GM21619 (cell line): ENCODE results near the gene HABP4.

Source experiments
- ATAC-seq: cut with Tn5 transposase; IDR thresholded peaks from one replicate; pipeline ENCODE4 v1.9.1; 2021; ENCODE audit not compliant: unreplicated experiment

The HABP4 gene

DNA sequence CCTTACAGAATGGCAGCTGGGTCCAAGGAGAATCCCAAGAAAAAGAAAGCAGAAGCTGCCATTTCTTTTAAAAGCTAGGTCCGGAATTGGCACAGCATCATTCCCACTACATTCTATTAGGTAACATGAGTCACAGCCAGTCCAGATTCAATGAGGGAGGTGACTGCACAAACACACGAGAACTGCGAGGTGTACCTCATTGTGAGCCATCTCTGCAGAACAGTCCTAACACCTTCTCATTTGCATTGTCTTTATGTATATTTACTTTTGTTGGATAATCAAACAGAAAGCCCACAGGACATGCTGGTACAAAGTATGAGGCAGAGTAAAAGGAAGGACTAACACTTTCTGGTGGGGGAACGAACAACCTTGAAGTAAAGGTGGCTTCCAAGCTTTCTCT is 14.6 kb upstream of the HABP4 start:
- no peak for ATAC-seq

DNA sequence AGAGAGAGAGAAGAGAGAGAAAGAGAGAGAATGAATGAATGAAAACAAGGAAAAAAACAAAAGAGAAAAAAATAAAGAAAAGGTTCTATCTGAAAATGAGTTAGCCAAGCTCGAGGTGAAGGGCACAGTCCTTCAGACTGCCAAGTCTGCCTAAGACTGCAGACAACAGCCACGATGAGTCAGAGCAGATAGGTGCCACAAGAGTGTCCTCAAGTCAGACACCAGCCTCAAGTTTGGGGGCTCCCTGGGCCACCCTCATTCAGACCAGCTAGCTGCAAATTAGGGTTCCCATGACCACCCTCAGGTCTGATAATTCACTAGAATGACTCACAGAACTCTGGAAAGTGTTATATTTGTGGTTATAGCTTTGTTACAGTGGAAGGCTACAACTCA is 13.9 kb upstream of the HABP4 start:
- no peak for ATAC-seq

DNA sequence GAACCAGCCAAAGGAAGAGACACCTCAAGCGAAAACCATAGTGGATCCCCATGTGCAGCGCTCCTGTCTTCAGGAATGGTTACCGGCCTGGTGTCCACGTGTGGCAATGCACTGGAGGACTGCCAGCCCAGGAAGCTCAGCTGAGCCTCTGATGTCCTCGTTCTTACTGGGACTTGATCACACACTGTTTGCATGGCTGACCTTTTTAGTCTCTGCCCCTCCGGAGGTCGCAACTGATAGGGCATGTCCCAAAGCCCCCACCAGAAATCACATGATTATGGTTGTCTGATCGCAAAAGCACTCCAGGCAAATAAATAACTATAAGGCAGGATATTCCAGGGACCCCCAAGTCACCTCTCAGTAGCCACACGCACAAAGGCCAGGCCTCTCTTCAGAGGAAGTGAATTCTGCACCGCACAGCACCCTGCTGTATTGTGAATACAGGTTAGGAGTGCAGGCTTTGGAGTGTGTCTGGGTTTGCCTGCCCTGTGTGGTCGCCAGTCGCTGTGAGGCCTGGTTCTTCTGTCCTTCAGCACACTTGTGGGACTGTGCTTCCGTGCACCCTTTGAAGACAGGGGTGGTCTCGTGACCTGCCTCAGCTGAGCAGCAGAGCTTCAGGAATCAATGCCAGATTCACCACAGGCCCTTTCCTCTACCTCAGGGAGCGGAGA is 13.4 kb upstream of the HABP4 start:
- no peak for ATAC-seq

DNA sequence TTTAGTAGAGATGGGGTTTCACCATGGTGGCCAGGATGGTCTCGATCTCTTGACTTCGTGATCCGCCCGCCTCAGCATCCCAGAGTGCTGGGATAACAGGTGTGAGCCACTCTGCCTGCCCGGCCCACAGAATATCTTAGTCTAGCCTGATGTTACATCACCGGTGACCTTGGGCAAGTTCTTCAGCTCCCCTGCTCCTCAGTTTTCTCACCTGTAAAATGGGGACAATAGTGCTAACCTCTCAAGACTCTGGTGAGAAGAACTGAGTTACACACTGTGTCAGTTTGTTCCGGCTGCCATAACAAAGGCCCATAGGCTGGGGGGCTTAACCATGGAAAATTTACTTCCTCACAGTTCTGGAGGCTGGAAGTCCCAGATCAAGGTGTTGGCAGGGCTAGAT is 12.5 kb upstream of the HABP4 start:
- ATAC-seq: no peak

DNA sequence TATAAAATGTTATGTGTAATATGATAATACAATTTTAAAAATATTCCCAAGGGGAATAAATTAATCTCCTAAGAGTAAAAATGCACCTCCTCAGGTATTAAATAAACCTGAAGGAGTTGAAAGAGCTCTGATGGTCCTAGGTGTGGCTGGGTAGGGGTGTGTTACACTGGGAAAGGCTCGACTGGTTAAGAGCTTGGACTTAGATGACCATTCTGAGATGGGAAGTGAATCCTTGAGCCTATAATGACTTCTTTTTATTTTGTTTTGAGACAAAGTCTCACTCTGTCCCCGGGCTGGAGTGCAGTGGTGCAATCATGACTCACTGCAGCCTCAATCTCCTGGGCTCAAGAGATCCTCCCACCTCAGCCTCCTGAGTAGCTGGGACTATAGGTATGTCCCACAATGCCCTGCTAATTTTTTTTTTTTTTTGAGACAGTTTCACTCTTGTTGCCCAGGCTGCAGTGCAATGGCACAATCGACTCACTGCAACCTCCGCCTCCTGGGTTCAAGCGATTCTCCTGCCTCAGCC is 9.2 kb upstream of the HABP4 start:
- ATAC-seq: no peak

DNA sequence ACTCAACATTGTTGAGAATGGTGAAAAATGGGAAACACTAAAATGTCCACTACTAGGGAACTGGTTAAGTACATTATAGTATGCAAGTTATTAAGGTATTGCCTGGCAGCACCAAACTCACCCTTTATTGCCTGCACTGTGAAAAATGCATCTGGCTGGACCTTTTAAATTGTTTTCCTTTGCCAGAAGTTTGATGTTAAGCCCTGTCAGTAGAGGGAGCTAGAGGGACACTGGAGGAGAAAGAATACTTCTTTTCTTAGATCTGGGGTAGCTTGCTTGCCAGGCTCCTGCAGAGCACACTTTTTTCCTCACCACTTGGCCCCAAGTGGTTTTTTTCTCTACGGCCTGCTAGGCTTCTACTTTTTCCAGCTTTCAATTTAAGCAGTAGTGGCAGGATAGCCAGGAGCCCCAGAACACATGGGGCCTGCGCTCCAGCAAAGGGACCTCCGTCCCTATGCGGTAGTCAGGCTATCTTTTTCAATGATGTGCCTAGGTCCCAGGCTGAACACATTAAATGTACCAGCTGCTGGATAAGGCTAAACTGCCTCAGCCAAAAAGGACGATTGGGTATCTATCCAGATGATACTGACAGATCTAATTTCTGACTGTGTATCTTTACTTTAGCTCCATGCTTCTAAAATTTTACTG is 8.0 kb upstream of the HABP4 start:
- ATAC-seq: no peak

DNA sequence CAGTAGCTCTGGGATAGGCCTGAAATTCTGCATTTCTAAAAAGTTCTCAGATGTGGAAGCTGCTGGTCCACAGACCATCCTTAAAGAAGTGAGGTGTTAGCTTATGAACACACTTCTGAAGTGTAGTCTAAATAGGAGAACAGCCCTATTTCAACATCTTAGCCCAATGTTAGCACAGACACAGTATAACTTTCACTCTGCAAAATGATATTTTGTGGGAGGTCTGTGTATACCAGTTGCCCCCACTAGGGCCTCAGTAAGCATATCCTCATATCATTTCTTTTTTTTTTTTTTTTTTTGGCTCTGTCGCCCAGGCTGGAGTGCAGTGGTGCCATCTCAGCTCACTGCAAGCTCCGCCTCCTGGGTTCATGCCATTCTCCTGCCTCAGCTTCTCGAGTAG is 7.5 kb upstream of the HABP4 start:
- no peak for ATAC-seq

DNA sequence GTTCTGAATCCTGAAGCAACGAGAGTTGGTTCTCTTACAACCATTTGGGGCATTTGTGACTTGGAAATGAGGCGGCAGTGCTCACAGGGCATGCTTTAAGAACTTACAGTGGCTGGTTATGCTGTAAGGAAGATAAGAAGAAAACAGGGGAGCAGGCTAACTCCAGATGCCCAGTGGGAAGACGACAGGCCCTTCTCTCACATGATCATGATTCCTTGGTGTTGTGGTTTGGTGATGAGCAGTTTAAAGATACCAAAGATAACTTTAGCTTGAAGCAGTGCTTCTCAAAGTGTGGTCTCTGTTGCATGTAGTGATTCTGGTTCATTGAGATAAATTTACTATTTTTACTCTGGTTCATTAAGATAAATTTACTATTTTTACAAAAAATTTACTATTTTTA is 2.6 kb upstream of the HABP4 start:
- ATAC-seq: no peak

DNA sequence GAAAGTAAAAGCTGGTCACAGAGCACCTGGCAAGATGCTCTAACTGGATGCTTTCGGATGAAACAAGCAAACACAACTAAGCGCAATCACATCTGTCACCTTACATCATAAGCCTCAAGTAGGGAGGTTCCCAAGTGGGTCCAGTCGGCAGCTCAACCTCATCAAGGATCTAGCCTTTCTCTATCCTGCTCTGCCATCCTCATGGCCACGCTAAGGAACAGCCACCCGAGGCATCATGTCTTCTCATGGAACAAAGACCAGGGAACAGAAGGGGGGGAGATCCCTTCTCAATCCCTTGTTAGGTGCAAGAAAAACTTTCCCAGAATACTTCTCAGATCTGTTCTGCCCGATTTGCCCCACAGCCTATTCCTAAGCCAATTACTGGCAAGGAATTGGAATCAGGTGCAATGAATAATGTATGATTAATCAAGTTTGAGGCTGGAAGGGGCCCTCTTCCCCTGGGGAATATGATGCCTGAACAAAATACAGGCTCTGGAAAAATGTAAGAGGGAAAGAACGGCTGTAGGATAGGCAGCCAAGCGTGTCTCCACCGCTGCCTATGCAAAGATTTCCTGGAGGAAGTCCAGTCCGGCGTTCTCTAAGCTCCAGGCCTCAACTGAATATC is 1.3 kb upstream of the HABP4 start:
- ATAC-seq: no peak

DNA sequence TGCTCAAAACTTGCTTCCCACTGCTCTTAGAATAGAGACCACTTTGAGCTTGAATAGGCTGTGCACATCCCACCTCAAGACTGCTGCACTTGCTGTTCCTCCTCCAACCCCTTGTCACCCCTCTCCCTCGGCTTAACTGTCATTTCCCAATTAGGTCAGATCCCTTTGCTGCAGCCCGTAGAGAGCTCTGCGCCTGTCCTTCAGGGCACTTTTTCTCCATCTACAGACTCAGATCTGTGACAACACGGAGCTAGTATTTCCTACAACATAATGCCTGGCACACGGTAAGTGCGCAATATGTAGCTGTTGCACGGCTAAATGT is 485 bp upstream of the HABP4 start:
- ATAC-seq: peak; percentile 20

DNA sequence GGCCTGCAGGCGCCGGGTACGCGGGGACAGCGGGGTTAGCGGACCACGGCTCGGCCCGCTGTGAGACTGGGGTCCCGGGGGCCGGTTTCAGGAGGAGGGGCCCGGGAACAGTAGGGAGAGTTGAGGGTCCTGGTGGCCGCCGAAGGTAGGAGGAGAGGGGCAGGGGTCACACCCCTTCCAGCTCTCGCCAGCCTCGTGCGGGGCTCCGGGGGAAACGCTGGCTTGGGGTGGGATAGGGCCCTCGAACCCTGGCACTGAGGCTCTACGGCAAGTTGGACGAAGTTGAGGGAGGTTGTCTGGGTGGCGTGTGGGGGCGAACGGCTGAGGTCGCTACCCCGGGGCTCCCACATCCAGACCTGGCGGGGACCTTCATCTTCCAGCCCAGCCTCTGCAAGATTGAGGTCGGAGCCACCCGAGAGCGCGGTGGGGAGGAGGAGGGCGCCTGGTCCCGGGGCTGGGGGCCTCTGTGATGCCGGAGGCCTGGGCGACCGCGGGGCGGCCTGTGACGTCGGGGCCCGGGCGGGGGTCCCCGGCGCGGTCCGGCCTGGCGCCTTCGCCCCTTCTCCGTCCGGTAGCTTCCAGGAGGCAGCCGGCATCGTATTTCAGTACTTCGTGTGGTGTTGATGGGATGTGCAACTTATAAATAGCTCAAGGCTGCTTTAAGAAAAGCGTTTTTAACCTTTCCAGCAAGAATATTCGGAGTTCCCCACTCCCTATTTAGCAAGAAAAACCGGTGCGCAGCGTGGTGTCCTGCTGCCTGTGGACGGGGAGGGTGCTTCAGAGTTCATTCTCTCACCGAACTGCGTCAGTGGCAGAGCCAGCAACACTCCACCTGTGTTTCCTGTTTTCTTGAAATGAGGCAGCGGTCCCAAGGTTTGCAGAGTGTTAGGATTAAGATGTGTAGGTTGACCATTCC is 902 bp downstream of the HABP4 start:
- ATAC-seq: no peak

DNA sequence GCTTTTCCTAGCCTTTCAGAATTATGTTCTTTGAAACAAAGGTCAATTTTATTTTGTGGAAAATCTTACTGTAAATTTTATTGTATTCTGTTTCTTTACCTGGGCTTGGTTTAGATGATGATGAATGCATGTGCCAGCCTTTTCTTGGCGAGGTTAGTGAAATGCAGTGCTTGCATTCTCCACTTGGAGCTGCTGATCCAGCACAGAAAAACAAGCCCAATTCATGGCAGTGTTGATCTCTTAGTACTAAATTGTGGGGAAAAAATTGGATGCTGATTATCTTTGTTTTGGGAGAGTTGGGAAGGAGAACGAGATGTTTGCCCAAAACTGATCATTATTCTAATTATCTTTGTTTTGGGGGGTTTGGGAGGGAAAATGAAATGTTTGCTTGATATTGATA is 3.7 kb downstream of the HABP4 start:
- ATAC-seq: no peak

DNA sequence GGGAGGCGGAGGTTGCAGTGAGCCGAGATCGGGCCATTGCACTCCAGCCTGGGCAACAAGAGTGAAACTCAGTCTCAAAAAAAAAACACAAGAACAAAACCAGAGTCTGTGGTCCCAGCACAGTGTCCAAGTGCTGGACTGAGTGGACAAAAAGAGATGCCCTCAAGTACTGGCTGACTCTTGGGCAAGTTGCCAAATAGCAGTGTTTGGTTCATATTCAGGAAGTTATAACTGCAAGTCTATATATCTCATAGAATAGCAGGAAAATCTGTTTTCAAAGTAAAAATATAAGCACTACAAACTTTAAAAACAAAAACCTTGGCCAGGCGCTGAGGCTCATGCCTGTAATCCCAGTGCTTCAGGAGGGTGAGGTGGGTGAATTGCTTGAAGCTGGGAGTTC is 7.3 kb downstream of the HABP4 start:
- no peak for ATAC-seq

DNA sequence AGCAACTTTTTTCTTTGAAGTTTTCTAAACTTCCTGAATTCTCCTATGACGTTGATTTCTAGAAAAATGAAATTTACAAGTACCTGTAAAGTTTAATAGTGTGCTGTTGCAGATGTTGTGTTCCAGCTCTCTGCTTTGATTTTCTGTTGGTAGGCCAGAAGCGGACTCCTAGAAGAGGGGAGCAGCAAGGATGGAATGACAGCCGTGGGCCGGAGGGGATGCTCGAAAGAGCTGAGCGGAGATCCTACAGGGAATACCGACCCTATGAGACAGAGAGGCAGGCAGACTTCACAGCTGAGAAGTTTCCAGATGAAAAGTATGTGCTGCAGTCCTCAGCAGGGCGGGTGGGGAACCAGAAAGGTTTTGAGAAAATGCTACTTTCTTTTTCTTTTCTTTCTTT is 8.3 kb downstream of the HABP4 start:
- no peak for ATAC-seq

DNA sequence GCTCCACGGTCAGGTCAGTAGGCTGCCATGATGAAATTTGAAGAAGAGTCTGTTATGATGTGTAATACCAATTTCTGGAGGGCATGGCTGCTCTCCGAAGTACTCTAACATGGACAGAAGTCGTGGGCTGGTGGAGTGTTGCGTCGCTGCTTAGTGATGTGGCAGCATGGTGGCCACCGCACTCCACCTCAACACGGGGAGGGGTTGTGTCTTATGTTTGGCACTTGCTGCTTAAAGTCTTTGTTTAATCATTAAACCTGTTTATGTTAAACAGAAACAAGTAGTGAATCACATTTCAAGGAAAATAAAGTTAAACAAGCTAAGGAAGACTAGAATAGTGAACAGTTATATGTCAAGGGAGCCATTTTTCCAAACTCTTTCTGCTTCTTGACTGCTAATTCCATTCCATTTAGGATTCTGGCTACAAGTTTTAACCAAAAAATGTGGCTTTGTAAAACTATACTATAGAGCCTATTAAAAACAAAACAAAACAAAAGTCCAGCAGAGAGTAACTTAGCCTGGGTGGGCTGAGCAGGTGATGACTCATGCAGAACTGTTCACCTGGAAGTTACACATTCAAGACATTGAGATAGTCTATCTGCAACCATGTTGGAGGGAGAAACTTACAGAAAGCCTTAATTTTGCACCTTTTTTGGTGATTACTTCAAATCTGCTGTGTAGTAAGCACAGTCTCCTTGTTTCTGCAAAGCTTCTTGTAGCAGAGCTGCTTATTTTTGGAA is 9.5 kb downstream of the HABP4 start:
- no peak for ATAC-seq

DNA sequence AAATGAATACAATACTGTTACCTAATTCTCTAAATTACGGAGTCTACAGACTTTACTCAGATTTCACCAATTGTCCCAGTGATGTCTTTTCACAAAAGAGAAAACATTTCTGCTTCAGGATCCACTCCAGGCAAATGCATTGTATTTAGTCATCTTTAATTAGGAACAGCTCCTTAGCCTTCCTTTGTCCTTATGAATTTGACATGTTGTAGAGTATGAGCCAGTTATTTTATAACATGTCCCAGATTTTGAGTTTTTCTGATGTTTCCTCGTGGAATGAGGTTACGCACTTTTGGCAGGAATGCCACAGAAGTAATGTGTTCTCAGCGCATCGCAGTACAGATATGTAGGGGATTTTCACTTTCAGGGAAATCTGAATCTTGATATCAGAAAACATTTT is 10.5 kb downstream of the HABP4 start:
- no peak for ATAC-seq

DNA sequence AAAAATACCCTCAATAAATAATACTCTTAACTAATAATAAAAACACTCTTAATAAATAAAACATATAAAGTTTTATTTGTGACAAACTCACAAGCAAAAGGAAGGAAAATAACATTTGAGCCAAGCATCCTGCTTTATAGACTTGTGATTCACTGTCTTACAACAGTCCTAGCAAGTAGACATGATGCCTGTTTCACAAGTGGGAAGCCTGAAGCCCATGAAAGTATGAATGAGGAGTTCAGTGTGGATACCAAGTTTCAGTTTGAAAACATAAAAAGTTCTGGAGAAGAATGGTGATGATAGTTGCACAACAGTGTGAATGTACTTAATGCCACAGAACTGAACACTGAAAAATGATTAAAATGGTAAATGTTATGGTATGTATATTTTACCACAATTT is 10.9 kb downstream of the HABP4 start:
- ATAC-seq: no peak

DNA sequence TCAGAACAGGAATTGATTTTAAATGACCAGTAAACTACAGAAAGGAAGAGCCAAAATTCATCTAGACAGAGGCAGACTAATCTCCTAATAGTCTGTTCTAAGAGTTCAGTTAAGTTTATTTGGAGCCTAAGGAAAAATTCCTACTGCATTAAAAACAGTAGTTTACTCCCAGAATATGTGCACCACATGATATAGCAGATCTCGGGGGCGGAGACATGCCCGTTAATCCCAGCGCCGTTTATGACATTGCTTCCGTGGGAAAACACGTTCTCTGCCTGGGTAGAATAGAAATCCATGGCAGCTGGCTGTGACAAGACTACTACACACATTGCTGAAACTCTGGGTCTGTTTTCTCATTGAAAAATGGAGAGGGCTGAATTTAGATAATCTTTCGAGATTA is 11.4 kb downstream of the HABP4 start:
- no peak for ATAC-seq

DNA sequence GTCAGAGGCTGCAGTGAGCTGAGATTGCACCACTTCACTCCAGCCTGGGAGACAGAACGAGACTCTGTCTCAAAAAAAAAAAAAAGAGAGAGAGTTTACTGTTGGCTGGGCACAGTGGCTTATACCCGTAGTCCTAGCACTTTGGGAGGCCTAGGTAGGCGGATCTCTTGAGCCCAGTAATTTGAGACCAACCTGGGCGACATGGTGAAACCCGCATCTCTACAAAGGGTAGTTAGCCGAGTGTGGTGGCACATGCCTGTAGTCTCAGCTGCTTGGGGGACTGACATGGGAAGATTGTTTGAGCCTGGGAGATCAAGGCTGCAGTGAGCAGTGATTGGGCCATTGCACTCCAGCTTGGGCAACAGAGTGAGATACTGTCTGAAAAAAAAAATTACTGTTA is 12.6 kb downstream of the HABP4 start:
- no peak for ATAC-seq

DNA sequence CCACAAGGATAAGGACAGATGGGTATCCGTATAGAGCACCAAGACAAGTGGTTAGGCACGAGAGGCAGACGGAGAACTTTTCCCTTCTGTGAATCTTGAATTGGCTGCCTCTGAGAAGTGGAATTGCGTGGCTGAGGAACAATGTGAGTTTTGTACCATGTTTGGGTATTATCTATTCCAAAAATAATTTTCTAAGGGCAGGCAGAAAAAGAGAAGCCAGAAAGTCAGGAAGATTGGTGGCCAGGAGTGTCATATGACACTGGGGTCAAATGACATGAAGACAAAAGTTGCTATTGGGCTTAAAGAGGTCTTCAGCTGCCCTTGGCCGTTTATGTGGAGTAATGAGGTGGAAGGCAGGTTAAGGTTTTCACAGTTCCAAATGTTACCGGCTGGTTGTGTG is 14.5 kb downstream of the HABP4 start:
- ATAC-seq: no peak

DNA sequence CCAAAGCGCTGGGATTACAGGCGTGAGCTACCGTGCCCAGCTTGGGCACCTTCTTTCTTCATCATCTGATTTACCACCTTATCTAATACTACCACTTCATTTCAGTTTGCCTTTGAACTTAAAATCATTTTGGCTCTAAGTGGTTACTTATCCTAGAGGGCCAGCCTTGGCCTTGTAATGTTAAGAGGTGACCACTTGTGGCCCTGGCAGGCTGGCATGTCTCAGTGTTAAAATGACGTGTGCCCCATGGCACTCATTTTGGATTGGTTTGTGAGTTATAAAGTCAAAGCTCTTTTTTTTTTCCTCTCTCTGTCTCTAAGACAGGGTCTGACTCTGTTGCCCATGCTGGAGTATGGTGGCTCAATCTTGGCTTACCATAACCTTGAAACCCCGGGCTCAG is 17.8 kb downstream of the HABP4 start:
- no peak for ATAC-seq
